Motor neuron (in vitro differentiated cells): ENCODE results near the gene DOK6. TPM values are rescaled to one million over a fixed set of nuclear protein-coding genes. Genes with fewer than 3 reads are reported as not detected.

Source experiments
- ATAC-seq, 8 experiments: fragments of 200-7000 bp; cut with Tn5 transposase; replicated peaks in 6 of 8; 2 replicates each; pipeline ENCODE4 v1.8.0; 2021; ENCODE audit warnings: mild to moderate bottlenecking in 8 of 8, moderate library complexity in 8 of 8
- H3K27ac ChIP-seq, 2 donors: fragments of 250-450 bp; sonication (Bioruptor Pico); 2 replicates each; pipeline ENCODE4 v1.9.0; 2021; ENCODE audit warnings: antibody characterized with exemption in 2 of 2, mild to moderate bottlenecking in 2 of 2, moderate library complexity in 1 of 2
- H3K4me1 ChIP-seq, 2 donors: fragments of 250-450 bp; sonication (Bioruptor Pico); replicated peaks in 1 of 2; 2 replicates each; pipeline ENCODE4 v1.6.1; 2021; ENCODE audit warnings: antibody characterized with exemption in 2 of 2, mild to moderate bottlenecking in 2 of 2, moderate library complexity in 1 of 2
- H3K4me3 ChIP-seq, 5 donors: fragments of 250-450 bp; sonication (Bioruptor Pico); 2 replicates each; pipeline ENCODE4 v1.9.0; 2021; ENCODE audit warnings: antibody characterized with exemption in 5 of 5, mild to moderate bottlenecking in 5 of 5, moderate library complexity in 4 of 5
- WGBS, 10 experiments: fragments of 450-650 bp; shearing (Covaris generic); methylation state at CpG; one replicate each; pipeline ENCODE4 v1.0.0; 2022; 5-methylcytosine and 5-hydroxymethylcytosine counted together
- in situ Hi-C, 9 experiments: fragments of 400-800 bp; cut with MboI; loops; one replicate each; pipeline ENCODE4 v1.15.0; 2021; ENCODE audit warnings: low sequenced_read_pairs in 9 of 9, low pct_unique_long_range_greater_than_20kb in 2 of 9; ENCODE audit not compliant: unreplicated experiment in 9 of 9
- total RNA-seq, 8 experiments: library from RNA; unstranded; fragments of 300-600 nt; gene quantifications; 2 replicates each; pipeline versions ENCODE4 v1.2.3 to v1.2.4, GENCODE V29; 2022

DOK6 gene
- total RNA-seq, 8 experiments from 2014 or later = 4.8 to 13.8 (median 11.3) TPM

- peak in 2 of 8 experiments; percentile 16 to 27 for ATAC-seq
- H3K4me3 ChIP-seq = no peak overlapping the region
- WGBS, 10 experiments = 60 to 100% (median 79%) methylated on average over 1 to 3 of the region's 3 CpGs; no CpG with 5 or more reads in 4 of the 10 experiments
- H3K27ac ChIP-seq = no peak overlapping the region
- H3K4me1 ChIP-seq = peaks cover 0 to 20% of the 10 kb centered on the region in 2 donors
- in situ Hi-C loops = no loop called here
These were observed 322.7 kb downstream of the DOK6 start for GRCh38 chr18:69723434-69723833.

- in situ Hi-C loops = no loop called here
- H3K27ac ChIP-seq = no peak overlapping the region
- no peak for ATAC-seq
- WGBS, 10 experiments = 40 to 100% (median 93%) methylated on average over 1 to 7 of the region's 8 CpGs; no CpG with 5 or more reads in 1 of the 10 experiments
- no peak overlapping the region for H3K4me3 ChIP-seq
- peaks cover 0 to 20% of the 10 kb centered on the region in 2 donors for H3K4me1 ChIP-seq
These were observed 324.3 kb downstream of the DOK6 start for GRCh38 chr18:69725009-69725408.

DNA sequence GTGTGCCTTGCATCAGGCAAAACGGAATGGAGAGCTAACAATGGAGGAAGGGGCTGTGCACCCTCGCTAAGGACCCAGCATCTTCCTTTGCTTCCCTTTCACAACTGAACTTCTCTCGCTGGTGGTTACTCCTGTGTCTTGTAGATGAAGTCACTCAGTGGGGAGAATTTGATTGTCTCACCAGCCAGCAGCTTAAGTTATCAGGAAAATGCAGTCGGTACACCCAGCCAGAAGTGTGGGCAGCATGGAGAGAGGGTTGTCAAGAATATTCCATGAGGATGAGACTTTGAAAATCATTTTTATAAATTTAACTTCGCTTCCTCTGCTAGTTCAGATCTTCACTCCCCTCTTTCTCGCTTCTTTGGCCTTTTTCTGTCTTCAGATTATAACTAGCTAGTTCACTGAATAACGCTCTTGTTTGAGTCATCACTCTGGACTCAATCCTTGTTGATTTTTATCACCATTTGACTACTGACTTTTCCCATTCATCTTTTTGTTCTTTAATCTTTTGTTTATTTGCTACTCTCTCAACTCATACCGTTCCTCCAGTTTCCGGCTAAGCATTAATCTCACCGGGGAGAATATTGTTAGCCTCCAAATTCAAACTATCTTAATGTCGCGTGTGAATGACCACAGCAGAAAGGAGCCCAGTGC is 325.3 kb downstream of the DOK6 start:
- peaks cover 0 to 19% of the 10 kb centered on the region in 2 donors for H3K4me1 ChIP-seq
- no peak overlapping the region for H3K4me3 ChIP-seq
- H3K27ac ChIP-seq = no peak overlapping the region
- in situ Hi-C loops = no loop called here
- no peak for ATAC-seq
- WGBS, 10 experiments = 70 to 96% (median 86%) methylated on average over 4 to 11 of the region's 12 CpGs

DNA sequence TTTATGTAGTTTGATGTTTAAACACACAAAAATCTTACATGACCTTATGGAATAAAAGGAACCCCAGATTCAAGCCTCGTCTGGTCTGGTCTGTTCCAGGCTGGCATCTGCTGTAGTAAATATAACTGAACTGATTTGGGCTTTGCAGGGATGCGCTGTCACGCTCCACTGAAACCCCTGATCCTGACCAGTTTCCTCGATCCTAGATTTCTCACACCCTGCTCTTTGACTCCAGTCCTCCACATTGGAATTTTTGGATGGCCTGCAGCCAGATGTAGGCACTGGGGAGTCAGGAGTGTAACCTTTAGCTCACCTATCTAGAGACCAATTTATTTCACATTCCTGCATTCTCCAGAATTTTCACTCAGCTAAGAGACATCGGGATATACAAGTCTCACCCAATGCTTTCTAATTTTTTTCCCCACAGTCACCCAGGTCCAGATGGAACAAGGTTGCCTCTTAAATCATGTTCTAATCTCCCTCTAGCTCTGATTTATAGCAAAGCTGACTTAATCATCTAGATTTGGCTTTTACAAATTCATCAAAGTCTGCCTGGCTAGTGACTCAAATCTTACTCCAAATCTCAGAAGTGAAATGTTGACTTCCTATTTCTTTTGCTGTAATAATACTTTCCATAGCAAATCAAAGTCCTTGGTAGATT is 327.4 kb downstream of the DOK6 start:
- WGBS, 10 experiments = 48 to 100% (median 78%) methylated on average over 1 to 4 of the region's 5 CpGs; no CpG with 5 or more reads in 2 of the 10 experiments
- H3K27ac ChIP-seq = no peak overlapping the region
- no peak for ATAC-seq
- H3K4me1 ChIP-seq = peaks cover 0 to 2% of the 10 kb centered on the region in 2 donors
- no peak overlapping the region for H3K4me3 ChIP-seq
- in situ Hi-C loops = no loop called here

- Histone ChIP-seq H3K4me1 (no peaks in the 10 kb centered on the region), H3K4me3 (no peak overlapping the region), H3K27ac (no peak overlapping the region)
- WGBS, 10 experiments = 30 to 100% (median 83%) methylated on average over 1 of the region's 1 CpG; no CpG with 5 or more reads in 1 of the 10 experiments
- in situ Hi-C loops = no loop called here
- ATAC-seq = no peak
These were observed 330.0 kb downstream of the DOK6 start for GRCh38 chr18:69730664-69731063.

GRCh38 chr18:69734536-69734935 is 333.8 kb downstream of the DOK6 start:
- ATAC-seq = no peak
- Histone ChIP-seq H3K4me3 (no peak overlapping the region), H3K4me1 (no peaks in the 10 kb centered on the region), H3K27ac (no peak overlapping the region)
- in situ Hi-C loops = no loop called here
- WGBS, 10 experiments = 68 to 100% (median 88%) methylated on average over 1 to 2 of the region's 2 CpGs; no CpG with 5 or more reads in 1 of the 10 experiments

GRCh38 chr18:69736730-69737129 is 336.0 kb downstream of the DOK6 start:
- WGBS, 10 experiments = 67 to 100% (median 96%) methylated on average over 1 to 2 of the region's 2 CpGs; no CpG with 5 or more reads in 2 of the 10 experiments

DNA sequence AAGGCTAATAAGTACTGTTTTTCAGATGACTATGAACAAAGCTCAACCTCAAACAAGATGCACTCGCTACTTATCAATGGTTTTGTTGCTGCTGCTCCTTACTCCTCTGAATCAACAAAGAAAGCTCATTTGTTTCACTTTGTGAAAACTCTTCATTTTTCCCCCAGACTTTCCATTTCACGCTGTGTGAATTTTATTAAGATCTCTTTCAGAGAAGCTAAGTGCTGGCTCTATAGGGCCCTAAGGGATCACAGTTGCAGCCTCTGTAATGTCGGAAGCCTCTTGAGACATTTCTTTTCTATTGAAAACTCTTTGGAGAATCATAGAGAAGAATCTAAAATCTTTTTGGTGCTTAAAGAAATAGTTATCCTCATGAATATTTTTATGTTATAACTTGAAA is 337.2 kb downstream of the DOK6 start:
- no peak for ATAC-seq
- WGBS, 10 experiments = 84 to 100% (median 98%) methylated on average over 1 to 3 of the region's 3 CpGs
- Histone ChIP-seq H3K4me3 (no peak overlapping the region), H3K27ac (no peak overlapping the region), H3K4me1 (no peaks in the 10 kb centered on the region)
- in situ Hi-C loops = no loop called here

More at GRCh38 chr18:69736730-69737129, 336.0 kb downstream of the DOK6 start:
- ATAC-seq = peak in 1 of 8 experiments; percentile 76
- in situ Hi-C loops = no loop called here
- Histone ChIP-seq H3K27ac (no peak overlapping the region), H3K4me1 (no peaks in the 10 kb centered on the region), H3K4me3 (no peak overlapping the region)

GRCh38 chr18:69747388-69747787 is 346.7 kb downstream of the DOK6 start:
- H3K4me1 ChIP-seq = no peaks in the 10 kb centered on the region
- no peak overlapping the region for H3K4me3 ChIP-seq
- H3K27ac ChIP-seq = no peak overlapping the region
- in situ Hi-C loops = no loop called here
- ATAC-seq = no peak
- 83 to 100% (median 100%) methylated on average over 1 to 2 of the region's 2 CpGs; no CpG with 5 or more reads in 7 of the 10 experiments for WGBS, 10 experiments

DNA sequence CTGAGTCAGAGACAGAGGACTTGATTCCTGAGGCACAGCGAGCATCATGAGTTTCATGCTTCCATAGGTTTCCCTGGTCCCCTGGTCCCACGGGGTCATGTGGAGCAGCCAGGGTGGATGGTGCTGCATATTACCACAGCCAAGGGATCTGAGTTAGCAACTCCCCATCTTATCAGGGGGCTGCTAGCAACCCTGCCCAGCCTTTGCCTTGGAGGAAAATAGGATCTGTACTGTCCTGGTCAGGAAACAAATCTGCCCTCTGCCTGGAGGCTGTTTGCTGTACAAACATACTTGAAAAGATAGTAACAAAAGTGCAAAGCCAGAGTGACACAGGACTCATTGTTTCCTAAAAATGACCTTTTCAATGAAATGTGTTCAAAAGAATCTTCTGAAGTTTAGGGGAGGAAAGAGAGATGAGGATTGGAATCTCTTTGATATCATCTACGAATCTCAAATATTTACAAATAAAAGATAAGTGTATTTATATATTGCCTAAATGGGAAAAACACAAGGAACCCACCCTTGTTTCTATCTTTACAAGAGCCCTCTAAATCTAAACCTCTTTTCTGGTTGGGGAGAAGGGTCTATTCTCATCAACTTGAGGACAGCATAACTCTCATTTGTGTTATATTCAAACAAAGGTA is 352.2 kb downstream of the DOK6 start:
- no peak overlapping the region for H3K4me3 ChIP-seq
- WGBS, 10 experiments = 43 to 93% (median 84%) methylated on average over 1 to 3 of the region's 3 CpGs; no CpG with 5 or more reads in 1 of the 10 experiments
- in situ Hi-C loops = no loop called here
- ATAC-seq = peak in 1 of 8 experiments; percentile 33
- no peak overlapping the region for H3K27ac ChIP-seq
- peaks cover 3 to 11% of the 10 kb centered on the region in 2 donors for H3K4me1 ChIP-seq

DNA sequence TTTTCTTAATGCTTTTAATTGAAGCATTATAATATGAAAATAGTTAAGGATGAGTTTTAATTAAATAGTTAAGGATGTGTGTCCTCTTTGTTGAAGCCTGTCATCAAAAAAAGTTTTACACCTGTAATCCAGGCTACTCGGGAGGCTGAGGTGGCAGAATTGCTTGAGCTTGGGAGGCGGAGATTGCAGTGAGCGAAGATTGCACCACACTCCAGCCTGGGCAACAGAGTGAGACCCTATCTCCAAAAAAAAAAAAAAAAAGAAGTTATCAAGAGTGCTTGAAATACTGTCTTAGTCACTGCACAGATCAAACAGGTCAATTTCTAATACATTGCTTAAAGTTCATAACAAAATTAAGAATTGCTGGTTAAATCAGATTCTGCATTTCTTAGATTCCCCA is 353.4 kb downstream of the DOK6 start:
- no peak overlapping the region for H3K27ac ChIP-seq
- in situ Hi-C loops = no loop called here
- peaks cover 11 to 24% of the 10 kb centered on the region in 2 donors for H3K4me1 ChIP-seq
- no peak overlapping the region for H3K4me3 ChIP-seq
- WGBS, 10 experiments = 91 to 100% (median 100%) methylated on average over 1 to 3 of the region's 3 CpGs; no CpG with 5 or more reads in 1 of the 10 experiments
- ATAC-seq = no peak

GRCh38 chr18:69755041-69755440 is 354.4 kb downstream of the DOK6 start:
- H3K4me3 ChIP-seq = no peak overlapping the region
- H3K4me1 ChIP-seq = peaks cover 11 to 27% of the 10 kb centered on the region in 2 donors
- no peak overlapping the region for H3K27ac ChIP-seq
- WGBS, 10 experiments = 49 to 90% (median 85%) methylated on average over 2 of the region's 2 CpGs; no CpG with 5 or more reads in 1 of the 10 experiments
- in situ Hi-C loops = no loop called here
- ATAC-seq = peak in 2 of 8 experiments; percentile 42 to 48

- Histone ChIP-seq H3K4me1 (peaks cover 11 to 27% of the 10 kb centered on the region in 2 donors), H3K4me3 (no peak overlapping the region), H3K27ac (no peak overlapping the region)
- WGBS, 10 experiments = 69 to 100% (median 93%) methylated on average over 2 to 5 of the region's 6 CpGs; no CpG with 5 or more reads in 4 of the 10 experiments
- in situ Hi-C loops = no loop called here
- ATAC-seq = no peak
These were observed 355.3 kb downstream of the DOK6 start for GRCh38 chr18:69755856-69756496.
